MCF 10A (cell line): ENCODE measurements around the gene KCNJ4. TPM values are rescaled to one million over a fixed set of nuclear protein-coding genes. Genes with fewer than 3 reads are reported as not detected.

ENCODE experiments used
- BruUV-seq: library from RNA; stranded (reverse); fragments of 400-500 nt; replicated peaks from 2 replicates; lab custom pipeline; 2021; lab: Mats Ljungman, UMichigan
- CTCF ChIA-PET: fragments of 300-600 bp; sonication (Branson Sonifier 250); formaldehyde crosslinking; extraction: SDS; loops from one replicate; lab custom pipeline; 2021; ENCODE audit warnings: antibody characterized with exemption, inconsistent platforms; lab: Yijun Ruan, JAX
- POLR2A ChIA-PET: fragments of 300-600, 350-650 bp; sonication (Branson Sonifier 250); formaldehyde crosslinking; extraction: SDS; loops from one replicate; lab custom pipeline; 2020; ENCODE audit warnings: antibody characterized with exemption, inconsistent platforms; lab: Yijun Ruan, JAX
- DNase-seq: peaks from one replicate; pipeline ENCODE4 v3.0.0-alpha.2; 2018; ENCODE audit not compliant: unreplicated experiment
- H3K27ac Mint-ChIP-seq: one replicate; pipeline ENCODE4 v1.8.0; 2022; ENCODE audit warnings: mild to moderate bottlenecking, low read depth, mixed read lengths; ENCODE audit not compliant: unreplicated experiment
- H3K27me3 Mint-ChIP-seq: one replicate; pipeline ENCODE4 v1.8.0; 2022; ENCODE audit warnings: mixed read lengths; ENCODE audit not compliant: insufficient read depth, unreplicated experiment
- H3K36me3 Mint-ChIP-seq: one replicate; pipeline ENCODE4 v1.8.0; 2022; ENCODE audit warnings: mild to moderate bottlenecking, moderate library complexity, mixed read lengths; ENCODE audit not compliant: insufficient read depth, unreplicated experiment
- H3K4me1 Mint-ChIP-seq: one replicate; pipeline ENCODE4 v1.8.0; 2022; ENCODE audit warnings: mixed read lengths; ENCODE audit not compliant: insufficient read depth, unreplicated experiment
- H3K4me3 Mint-ChIP-seq: one replicate; pipeline ENCODE4 v1.8.0; 2022; ENCODE audit warnings: mild to moderate bottlenecking, moderate library complexity, mixed read lengths; ENCODE audit not compliant: unreplicated experiment
- H3K9me3 Mint-ChIP-seq: one replicate; pipeline ENCODE4 v1.8.0; 2022; ENCODE audit warnings: mixed read lengths; ENCODE audit not compliant: unreplicated experiment
- intact Hi-C: fragments of 100-400 bp; cut with micrococcal nuclease; formaldehyde crosslinking; loops from 2 replicates; pipeline ENCODE4 v1.14.1; 2022
- total RNA-seq: library from RNA; stranded (reverse); gene quantifications from 2 replicates; pipeline ENCODE4 v1.2.3, GENCODE V29; 2022
- TF ChIP-seq, protein P1 (sequence below): fragments of 200-600 bp; IDR thresholded peaks from one replicate; pipeline ENCODE4 v1.8.0; 2022; ENCODE audit warnings: antibody characterized with exemption, mild to moderate bottlenecking; ENCODE audit not compliant: unreplicated experiment

Gene KCNJ4
- total RNA-seq, 1 experiment from 2014 or later, result not detected

DNA sequence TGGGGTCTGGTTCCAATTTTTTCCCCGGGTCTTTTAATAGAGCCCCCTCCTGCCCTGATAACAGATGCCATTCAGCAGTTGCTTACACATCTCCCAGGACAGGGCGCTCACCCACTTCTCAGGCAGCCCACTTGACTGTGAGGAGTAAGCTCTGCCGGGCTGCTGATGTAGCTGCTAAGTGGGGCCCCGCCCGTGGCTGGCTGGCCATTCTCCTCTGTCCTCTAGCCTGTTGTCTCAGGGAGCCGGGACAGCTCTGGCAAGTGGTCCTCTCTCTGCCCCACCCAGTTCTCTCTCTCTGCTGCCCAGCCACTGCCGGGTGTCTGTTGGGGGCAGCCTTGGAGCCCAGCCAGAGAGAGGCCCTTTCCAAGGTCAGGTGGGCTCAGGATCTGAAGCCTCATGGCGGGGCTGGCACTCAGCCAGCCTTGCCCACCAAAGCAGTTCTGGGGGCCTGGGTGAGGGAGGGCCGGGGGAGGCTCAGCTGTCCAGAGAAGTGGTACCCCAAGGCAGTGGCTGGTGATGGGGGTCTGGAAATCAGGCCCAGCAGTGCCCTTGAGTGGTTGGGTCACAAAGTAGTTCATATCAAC is 8.9 kb downstream of the KCNJ4 start:
- H3K9me3 Mint-ChIP-seq, result no peaks in the 10 kb centered on the region
- intact Hi-C loops, result no loop called here
- no peak for DNase-seq
- peaks cover 54% of the 10 kb centered on the region for H3K27me3 Mint-ChIP-seq
- TF ChIP-seq, protein P1, sequence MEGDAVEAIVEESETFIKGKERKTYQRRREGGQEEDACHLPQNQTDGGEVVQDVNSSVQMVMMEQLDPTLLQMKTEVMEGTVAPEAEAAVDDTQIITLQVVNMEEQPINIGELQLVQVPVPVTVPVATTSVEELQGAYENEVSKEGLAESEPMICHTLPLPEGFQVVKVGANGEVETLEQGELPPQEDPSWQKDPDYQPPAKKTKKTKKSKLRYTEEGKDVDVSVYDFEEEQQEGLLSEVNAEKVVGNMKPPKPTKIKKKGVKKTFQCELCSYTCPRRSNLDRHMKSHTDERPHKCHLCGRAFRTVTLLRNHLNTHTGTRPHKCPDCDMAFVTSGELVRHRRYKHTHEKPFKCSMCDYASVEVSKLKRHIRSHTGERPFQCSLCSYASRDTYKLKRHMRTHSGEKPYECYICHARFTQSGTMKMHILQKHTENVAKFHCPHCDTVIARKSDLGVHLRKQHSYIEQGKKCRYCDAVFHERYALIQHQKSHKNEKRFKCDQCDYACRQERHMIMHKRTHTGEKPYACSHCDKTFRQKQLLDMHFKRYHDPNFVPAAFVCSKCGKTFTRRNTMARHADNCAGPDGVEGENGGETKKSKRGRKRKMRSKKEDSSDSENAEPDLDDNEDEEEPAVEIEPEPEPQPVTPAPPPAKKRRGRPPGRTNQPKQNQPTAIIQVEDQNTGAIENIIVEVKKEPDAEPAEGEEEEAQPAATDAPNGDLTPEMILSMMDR, result no peak
- no TSS peak for BruUV-seq
- H3K27ac Mint-ChIP-seq, result no peak overlapping the region
- CTCF ChIA-PET, result interaction anchor here (0.5 kb wide), 1 partner anchor 1018 kb away, joined by 3 read pairs; no protein-coding TSS in a partner anchor
- H3K4me1 Mint-ChIP-seq, result peaks cover 5% of the 10 kb centered on the region
- POLR2A ChIA-PET, result interaction anchor here (0.8 kb wide), 1 partner anchor 44 kb away, joined by 4 read pairs; no protein-coding TSS in a partner anchor
- H3K4me3 Mint-ChIP-seq, result no peak overlapping the region
- H3K36me3 Mint-ChIP-seq, result no peaks in the 10 kb centered on the region

DNA sequence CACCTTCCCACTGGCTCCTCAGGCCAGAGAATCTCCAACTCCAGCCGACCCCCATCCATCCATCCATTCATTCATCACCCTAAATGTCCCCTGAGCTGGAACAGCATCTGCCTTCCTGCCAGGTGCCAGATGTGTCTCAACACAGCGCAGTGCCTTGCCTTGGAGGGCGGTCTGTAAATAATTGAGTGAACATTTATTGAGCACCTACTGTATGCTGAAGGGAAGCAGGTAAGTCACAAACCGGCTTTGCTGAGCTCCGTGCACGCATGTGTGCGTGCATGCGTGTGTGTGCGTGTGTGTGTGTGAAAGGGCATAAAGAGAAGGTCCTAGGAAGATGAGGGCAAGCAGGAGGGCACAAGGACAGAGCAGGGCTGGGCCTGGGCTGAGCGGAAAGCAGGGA is 10.2 kb downstream of the KCNJ4 start:
- POLR2A ChIA-PET, result no interaction called here
- intact Hi-C loops, result no loop called here
- H3K4me3 Mint-ChIP-seq, result no peak overlapping the region

DNA sequence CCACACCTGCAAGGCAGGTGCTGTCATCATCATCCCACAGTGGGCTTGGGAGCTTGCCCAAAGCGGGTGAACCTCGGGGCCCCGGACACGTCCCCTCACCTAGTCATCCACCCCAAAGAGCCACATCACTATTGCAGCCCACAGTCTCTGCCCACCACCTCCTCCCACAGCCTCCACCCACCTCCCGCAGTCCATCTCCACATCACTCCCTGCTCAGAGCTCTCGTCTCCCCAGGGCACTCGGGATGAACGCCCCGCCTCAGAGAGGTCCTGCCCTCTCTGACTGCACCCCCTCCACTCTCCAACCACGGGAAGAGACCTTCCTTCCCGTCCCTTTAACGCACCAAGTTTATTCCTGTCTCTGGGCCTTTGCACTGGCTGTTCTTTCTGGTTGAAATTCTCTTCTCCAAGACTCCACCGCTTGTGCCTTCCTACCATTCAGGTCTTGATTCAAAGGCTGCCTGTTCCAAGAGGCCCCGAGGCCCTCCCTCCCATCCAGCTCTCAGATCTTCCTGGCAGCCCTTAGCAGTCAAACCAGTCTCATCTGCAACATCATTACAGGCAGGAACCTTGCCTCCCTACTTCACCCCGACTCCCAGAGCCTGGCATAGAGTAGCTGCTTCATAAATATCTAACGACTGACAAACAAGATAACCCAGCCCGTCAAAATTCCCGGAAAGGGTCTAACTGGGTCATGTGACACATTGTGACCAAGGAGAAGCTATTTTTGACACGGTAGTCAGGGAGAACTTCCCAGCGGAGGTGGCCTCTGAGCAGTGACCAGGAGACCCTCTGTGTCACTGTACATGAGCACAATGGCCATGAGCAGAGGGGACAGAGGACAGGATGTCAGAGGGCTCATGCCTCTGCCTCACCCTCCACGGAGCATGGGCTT is 11.1 kb downstream of the KCNJ4 start:
- Mint-ChIP-seq H3K4me3 (no peak overlapping the region), H3K9me3 (no peaks in the 10 kb centered on the region), H3K27ac (no peak overlapping the region), H3K27me3 (peaks cover 51% of the 10 kb centered on the region), H3K4me1 (no peaks in the 10 kb centered on the region), H3K36me3 (no peaks in the 10 kb centered on the region)
- ChIA-PET CTCF (no interaction called here), POLR2A (no interaction called here)
- BruUV-seq, result no TSS peak
- intact Hi-C loops, result no loop called here
- DNase-seq, result no peak
- TF ChIP-seq, protein P1, result no peak

More for the DNA sequence above, 10.2 kb downstream of the KCNJ4 start:
- no TSS peak for BruUV-seq
- H3K27ac Mint-ChIP-seq, result no peak overlapping the region
- no peaks in the 10 kb centered on the region for H3K36me3 Mint-ChIP-seq
- H3K4me1 Mint-ChIP-seq, result no peaks in the 10 kb centered on the region
- H3K9me3 Mint-ChIP-seq, result no peaks in the 10 kb centered on the region
- CTCF ChIA-PET, result no interaction called here
- peaks cover 54% of the 10 kb centered on the region for H3K27me3 Mint-ChIP-seq
- DNase-seq, result no peak
- TF ChIP-seq, protein P1, result no peak

DNA sequence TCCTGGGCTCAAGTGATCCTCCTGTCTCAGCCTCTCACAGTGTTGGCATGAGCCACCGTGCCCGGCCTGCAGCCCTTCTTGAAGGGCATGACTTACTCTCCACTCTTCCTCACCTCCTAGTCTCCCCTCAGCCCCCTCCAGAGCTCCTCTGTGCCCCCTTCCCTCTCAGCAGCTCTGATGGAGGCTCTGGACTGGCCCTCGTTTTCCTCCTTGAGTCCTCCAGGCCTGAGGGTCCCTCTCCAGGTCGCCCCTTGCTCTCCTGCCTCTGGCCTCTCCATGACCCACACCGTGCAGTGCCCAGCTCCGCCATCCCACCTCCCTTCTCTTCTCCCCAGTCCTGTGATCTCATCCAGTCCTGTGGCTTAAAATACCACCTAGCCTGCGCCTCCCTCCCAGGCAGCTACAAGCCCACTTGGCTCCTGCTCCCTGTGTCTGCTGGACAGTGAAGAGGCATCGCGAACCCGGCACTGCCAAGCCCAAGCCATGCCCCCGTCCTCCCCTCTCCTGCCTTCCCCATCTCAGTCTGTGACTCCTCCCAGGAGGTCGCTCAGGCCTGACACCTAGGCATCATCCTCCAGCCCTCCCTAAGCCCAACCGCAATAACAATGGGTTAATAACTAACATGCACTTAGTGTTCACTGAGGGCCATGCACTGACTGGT is 11.9 kb downstream of the KCNJ4 start:
- no peaks in the 10 kb centered on the region for H3K9me3 Mint-ChIP-seq
- TF ChIP-seq, protein P1, result no peak
- H3K27me3 Mint-ChIP-seq, result peaks cover 51% of the 10 kb centered on the region
- H3K4me1 Mint-ChIP-seq, result no peaks in the 10 kb centered on the region
- no peak overlapping the region for H3K27ac Mint-ChIP-seq
- no TSS peak for BruUV-seq
- ChIA-PET POLR2A (no interaction called here), CTCF (no interaction called here)
- no peak for DNase-seq
- no peak overlapping the region for H3K4me3 Mint-ChIP-seq
- H3K36me3 Mint-ChIP-seq, result no peaks in the 10 kb centered on the region
- intact Hi-C loops, result no loop called here
